Testis (tissue), 2 donors: ENCODE measurements around the gene SLC6A6.

ENCODE experiments used
- CTCF ChIP-seq, 3 experiments: fragments of 450-650 bp in 2 of 3; fragments of 200-600 bp in 1 of 3; sonication (generic) in 1 of 3; IDR thresholded peaks; one replicate each; pipeline ENCODE4 v1.5.1; 2016 to 2019; ENCODE audit warnings: antibody characterized with exemption in 3 of 3, mild to moderate bottlenecking in 2 of 3, moderate library complexity in 1 of 3
- POLR2A ChIP-seq: fragments of 450-650 bp; IDR thresholded peaks from one replicate; pipeline ENCODE4 v1.6.1; 2017; ENCODE audit warnings: antibody characterized with exemption, mild to moderate bottlenecking, moderate library complexity

- no peak for TF ChIP-seq CTCF (IDR thresholded peaks at IDR 0.05)
- TF ChIP-seq POLR2A, result no peak
These were observed 39.0 kb downstream of the SLC6A6 start for GRCh38 chr3:14441240-14441919.
